Fibroblast of pulmonary artery (primary cell): ENCODE results near the gene FLRT1.

ENCODE experiments used
- DNase-seq: peaks from one replicate; pipeline ENCODE4 v3.0.0-alpha.2; 2010; ENCODE audit warnings: low read depth
- H3K4me3 ChIP-seq: replicated peaks from 2 replicates; pipeline ENCODE4 v1.5.1; 2011; ENCODE audit warnings: low read depth, mild to moderate bottlenecking, control low read depth, low read length, moderate library complexity
- CTCF ChIP-seq: IDR thresholded peaks from 2 replicates; pipeline ENCODE4 v1.5.1; 2011; ENCODE audit warnings: mild to moderate bottlenecking, control low read depth, low read length, inconsistent platforms; ENCODE audit errors: missing control alignments

Gene FLRT1

DNA sequence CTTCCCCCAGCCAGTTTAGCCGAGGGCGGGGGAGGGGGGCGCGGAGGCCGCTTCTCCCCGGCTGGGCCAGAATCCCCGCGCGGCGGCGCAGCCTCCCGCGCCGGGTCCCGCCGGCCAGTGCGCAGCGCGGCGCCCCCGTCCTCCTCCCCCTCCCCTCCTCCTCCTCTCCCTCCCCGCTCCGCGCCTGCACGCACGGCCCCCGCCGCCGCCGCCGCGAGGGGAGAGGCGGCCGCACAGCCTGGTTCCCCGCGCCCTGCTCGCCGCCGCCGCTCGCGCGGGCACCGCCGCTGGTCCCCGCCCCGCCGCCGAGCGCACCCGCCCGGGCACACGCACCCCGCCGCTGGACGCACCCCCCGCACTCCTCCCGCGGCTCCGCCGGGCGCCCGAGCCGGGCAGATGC is at the start of gene FLRT1:
FLRT1 (plus strand) TSS at position 356 of the 400 bp plus-strand sequence. CDS start 80,337 bp downstream, outside the sequence.
- H3K4me3 ChIP-seq, result peak within 1 kb of the TSS; percentile 7
- no peak for DNase-seq
- no peak for TF ChIP-seq CTCF

DNA sequence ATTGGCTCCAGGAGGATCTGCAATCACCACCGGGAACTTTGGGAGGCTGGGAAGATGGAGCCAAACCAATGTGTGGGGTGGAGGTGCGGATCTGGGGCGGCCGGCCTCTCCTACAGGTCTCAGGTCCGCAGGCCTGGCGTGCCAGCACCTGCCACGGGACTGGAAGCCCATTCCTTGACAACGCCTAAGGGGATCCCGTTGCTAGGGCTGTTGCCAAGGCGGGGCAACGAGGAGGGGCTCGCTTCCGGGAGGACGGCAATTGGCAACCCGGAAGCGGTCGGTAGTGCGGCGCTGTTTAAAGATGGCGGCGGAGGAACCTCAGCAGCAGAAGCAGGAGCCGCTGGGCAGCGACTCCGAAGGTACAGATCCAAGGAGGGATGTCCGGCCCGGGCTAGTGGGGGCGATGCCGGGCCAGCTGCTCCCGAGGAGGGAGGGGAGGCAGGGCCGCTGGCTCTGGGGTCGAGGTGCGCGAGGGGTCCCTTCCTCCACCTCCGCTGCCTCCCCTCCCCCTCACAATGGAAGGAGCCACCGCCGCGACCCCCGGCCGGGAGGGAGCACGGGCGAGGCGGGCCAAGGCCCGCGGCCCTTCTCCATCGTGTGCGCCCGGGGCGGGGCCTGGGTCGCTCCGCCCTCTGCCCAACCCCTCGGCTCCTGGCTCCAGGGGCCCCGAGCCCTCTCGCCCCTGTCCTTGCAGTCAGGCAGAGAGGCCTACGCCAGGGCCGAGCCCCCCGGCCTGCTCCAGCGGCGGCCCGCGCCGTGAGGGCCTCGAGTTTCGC is 49.4 kb upstream of the FLRT1 start, which contains the start of gene OTUB1:
OTUB1 (plus strand) TSS at position 283 of the 776 bp plus-strand sequence; CDS start at position 302, 19 bp downstream.
- H3K4me3 ChIP-seq, result peak within 1 kb of the TSS; percentile 89
- peak; percentile 89 for DNase-seq
- TF ChIP-seq CTCF, result no peak

DNA sequence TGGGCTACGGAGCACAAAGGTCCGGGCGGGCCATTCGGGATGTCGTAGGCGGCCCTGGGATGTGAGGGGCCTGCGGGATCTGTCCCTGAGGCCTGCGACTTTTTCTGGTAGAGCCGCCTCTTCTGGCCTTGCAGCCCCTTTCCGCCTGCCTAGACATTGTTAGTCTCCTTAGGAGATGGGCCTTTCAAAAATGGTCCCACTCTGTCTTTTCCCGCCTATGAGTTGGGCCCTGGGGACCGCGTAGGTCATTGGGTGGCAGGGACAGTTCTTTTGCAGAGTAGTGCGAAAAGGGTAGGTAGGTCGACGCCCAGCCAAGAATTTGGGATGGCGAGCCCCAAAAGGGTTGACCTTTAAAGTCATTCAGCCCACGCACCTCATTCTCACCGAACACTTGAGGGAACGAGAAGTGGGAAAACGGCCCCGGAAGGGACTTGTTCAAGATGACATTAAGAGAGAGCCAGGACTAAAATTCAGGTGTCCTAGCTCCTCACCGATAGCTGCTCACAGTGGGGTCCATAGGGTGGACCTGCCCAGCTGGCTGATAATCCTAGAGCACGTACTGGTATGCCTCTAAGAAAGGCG is 48.7 kb upstream of the FLRT1 start:
- no peak for DNase-seq
- no peak for TF ChIP-seq CTCF
- peak overlapping the region; percentile 89 for H3K4me3 ChIP-seq

DNA sequence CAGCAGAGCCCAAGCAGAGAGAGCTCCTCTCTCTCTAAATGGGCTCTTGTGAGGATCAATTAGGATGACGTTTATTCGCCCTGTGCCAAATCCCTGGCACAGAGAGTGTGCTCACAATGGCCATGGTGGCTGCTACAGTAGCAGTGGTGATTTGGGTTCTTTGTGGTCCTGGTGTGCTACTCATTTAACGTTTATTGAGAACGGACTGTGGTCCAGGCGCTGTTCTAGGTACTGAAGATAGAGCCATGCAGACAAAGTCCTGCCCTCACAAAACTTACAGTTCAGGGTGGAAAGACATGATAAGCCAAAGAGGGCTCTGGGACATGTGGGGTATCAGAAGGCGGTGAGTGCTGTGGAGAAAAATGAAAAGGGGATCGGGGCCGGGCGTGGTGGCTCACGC is 44.2 kb upstream of the FLRT1 start:
- TF ChIP-seq CTCF, result no peak
- H3K4me3 ChIP-seq, result no peak overlapping the region
- no peak for DNase-seq

DNA sequence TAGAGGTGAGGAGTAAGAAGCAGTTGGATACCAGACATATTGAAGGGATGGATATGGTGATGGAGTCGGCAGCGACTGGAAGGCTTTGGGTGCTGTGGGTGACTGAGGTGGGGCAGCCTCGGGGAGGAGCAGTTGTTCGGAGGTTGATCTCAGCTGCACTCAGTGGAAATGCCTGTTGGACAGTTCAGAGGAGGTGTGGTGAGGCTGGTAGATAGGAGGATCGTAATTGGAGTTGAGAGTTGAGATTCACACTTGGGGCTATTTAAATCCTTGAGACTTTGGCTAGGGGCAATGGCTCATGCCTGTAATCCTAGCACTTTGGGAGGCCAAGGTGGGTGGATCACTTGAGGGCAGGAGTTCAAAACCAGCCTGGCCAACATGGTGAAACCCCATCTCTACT is 42.6 kb upstream of the FLRT1 start:
- no peak overlapping the region for H3K4me3 ChIP-seq
- no peak for DNase-seq
- no peak for TF ChIP-seq CTCF

- TF ChIP-seq CTCF, result no peak
- H3K4me3 ChIP-seq, result no peak overlapping the region
- DNase-seq, result no peak
Measured at GRCh38 chr11:63993993-63994392, 41.7 kb upstream of the FLRT1 start.
